ENCODE data around the gene MYH1.

Gene MYH1

DNA sequence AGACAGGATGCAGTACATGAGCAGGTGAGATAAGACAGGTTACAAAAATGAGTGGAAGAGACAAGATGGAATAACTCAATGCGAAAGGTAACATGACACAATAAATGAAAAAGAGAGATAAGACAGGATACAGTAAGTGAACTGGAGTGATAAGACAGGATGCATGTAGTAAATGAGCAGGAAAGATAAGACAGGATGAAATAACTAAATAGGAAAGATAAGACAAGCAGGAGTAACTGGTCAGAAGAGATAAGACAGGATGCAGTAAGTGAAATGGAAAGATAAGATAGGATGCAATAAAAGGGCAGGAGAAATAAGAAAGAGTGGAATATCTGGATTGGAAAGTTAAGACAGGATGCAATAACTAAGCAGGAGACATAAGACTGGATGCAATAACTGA, 40.6 kb downstream of the MYH1 start:
- Histone ChIP-seq H3K36me3 (no peaks in the 10 kb centered on the region), H3K4me3 (ENCODE audit: low read depth in 1 of 2, low read length in 1 of 2) (no peak overlapping the region), H3K27ac (no peak overlapping the region), H3K9me3 (no peaks in the 10 kb centered on the region), H3K4me1 (ENCODE audit: control insufficient read depth in 1 of 2, insufficient read depth in 1 of 2, low read depth in 1 of 2, low read length in 1 of 2) (no peaks in the 10 kb centered on the region), H3K27me3 (peaks cover 9% of the 10 kb centered on the region)
- TF ChIP-seq, protein P1, sequence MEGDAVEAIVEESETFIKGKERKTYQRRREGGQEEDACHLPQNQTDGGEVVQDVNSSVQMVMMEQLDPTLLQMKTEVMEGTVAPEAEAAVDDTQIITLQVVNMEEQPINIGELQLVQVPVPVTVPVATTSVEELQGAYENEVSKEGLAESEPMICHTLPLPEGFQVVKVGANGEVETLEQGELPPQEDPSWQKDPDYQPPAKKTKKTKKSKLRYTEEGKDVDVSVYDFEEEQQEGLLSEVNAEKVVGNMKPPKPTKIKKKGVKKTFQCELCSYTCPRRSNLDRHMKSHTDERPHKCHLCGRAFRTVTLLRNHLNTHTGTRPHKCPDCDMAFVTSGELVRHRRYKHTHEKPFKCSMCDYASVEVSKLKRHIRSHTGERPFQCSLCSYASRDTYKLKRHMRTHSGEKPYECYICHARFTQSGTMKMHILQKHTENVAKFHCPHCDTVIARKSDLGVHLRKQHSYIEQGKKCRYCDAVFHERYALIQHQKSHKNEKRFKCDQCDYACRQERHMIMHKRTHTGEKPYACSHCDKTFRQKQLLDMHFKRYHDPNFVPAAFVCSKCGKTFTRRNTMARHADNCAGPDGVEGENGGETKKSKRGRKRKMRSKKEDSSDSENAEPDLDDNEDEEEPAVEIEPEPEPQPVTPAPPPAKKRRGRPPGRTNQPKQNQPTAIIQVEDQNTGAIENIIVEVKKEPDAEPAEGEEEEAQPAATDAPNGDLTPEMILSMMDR (IDR thresholded peaks at IDR 0.05) = no peak

DNA sequence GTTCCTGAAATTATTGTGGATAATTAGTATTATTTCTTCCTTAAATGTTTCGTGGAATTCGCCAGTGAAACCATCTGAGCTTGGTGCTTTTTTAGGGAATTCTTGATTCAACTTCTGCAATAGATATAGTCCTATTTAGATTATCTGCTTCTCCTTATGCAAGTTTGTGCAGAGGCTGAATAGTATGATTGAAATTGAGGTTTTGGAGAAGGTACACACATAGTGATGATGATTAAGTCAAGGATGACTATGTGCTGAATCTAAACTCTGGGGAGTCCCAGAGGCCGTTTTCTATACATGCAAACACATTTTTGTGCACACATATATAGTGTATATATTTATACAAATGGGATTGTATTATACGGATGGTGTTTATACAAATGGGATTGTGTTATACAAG, 43.8 kb downstream of the MYH1 start:
- H3K9me3 ChIP-seq = no peaks in the 10 kb centered on the region
- H3K4me3 ChIP-seq (ENCODE audit: low read depth in 1 of 2, low read length in 1 of 2) = no peak overlapping the region
- peaks cover 9% of the 10 kb centered on the region for H3K27me3 ChIP-seq
- no peaks in the 10 kb centered on the region for H3K36me3 ChIP-seq
- no peaks in the 10 kb centered on the region for H3K4me1 ChIP-seq (ENCODE audit: control insufficient read depth in 1 of 2, insufficient read depth in 1 of 2, low read depth in 1 of 2, low read length in 1 of 2)
- TF ChIP-seq, protein P1 (IDR thresholded peaks at IDR 0.05) = no peak
- H3K27ac ChIP-seq = no peak overlapping the region

DNA sequence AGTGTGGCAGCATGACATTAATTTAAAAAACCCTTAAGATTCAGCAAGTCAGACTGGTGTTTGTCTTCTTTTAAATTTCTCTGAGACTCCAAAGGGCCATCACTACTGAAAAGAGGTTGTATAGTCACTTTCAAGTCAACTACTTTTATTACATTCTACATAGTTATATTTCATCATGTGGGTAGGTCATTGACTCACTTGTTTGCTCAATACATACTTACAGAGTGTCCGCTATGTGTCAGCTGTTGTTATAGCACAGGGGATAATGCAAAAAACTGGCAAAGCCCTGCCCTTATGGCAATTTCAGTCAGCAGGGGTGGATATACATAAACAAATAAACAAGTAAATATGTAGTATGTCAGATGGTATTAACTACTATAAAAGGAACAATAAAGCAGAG, 46.5 kb downstream of the MYH1 start:
- H3K27ac ChIP-seq = no peak overlapping the region
- no peaks in the 10 kb centered on the region for H3K9me3 ChIP-seq
- no peak overlapping the region for H3K4me3 ChIP-seq (ENCODE audit: low read depth in 1 of 2, low read length in 1 of 2)
- no peaks in the 10 kb centered on the region for H3K4me1 ChIP-seq (ENCODE audit: control insufficient read depth in 1 of 2, insufficient read depth in 1 of 2, low read depth in 1 of 2, low read length in 1 of 2)
- H3K27me3 ChIP-seq = peaks cover 9% of the 10 kb centered on the region
- TF ChIP-seq, protein P1 (IDR thresholded peaks at IDR 0.05) = no peak
- H3K36me3 ChIP-seq = no peaks in the 10 kb centered on the region

DNA sequence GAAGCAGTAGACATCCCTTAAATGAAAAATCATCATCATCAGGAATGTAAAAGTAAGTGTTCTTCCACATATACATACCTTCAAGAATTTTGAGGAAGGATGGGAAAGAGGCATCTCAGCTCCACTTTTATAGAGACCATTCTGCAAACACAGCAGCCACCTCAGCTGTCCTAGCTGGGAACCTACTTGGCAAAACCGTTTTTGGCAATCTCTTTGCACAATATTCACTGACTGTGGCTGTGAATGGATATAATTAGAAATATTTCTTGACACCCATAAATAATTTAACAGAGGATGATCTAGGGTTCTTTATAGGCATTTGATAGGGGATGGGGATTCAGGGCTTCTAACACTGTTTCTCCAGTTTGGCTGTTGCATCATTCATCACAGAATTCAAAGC, 48.9 kb downstream of the MYH1 start, which contains the start of gene MYH4:
Gene MYH4 (minus strand): TSS at position 101 of the 400 bp plus-strand sequence. CDS start 2,814 bp downstream, outside the sequence.
- Histone ChIP-seq H3K27me3 (peaks cover 9% of the 10 kb centered on the region), H3K27ac (no peak within 1 kb of the TSS), H3K4me3 (ENCODE audit: low read depth in 1 of 2, low read length in 1 of 2) (no peak within 1 kb of the TSS), H3K4me1 (ENCODE audit: control insufficient read depth in 1 of 2, insufficient read depth in 1 of 2, low read depth in 1 of 2, low read length in 1 of 2) (no peaks in the 10 kb centered on the region), H3K9me3 (no peaks in the 10 kb centered on the region), H3K36me3 (no peaks in the 10 kb centered on the region)
- TF ChIP-seq, protein P1 (IDR thresholded peaks at IDR 0.05) = no peak

DNA sequence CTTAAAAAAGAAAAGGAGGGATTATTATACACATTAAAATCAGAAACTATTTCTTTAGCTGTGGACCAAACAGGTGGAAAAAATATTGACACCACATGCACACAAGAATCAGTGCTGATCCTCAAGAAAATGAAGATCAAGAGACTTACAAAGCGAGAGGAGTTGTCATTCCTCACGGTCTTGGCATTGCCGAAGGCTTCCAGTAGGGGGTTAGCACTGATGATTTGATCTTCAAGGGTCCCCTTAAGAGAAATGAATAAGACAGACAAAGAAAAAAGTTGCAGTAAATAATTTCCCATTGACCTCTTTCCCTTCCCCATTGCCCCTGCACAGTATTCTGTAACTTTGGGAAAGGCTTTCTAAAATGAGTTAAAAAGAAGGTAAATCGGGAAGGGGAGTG, 54.9 kb downstream of the MYH1 start:
- Histone ChIP-seq H3K27me3 (no peaks in the 10 kb centered on the region), H3K4me3 (ENCODE audit: low read depth in 1 of 2, low read length in 1 of 2) (no peak overlapping the region), H3K9me3 (no peaks in the 10 kb centered on the region), H3K27ac (no peak overlapping the region), H3K36me3 (no peaks in the 10 kb centered on the region), H3K4me1 (ENCODE audit: control insufficient read depth in 1 of 2, insufficient read depth in 1 of 2, low read depth in 1 of 2, low read length in 1 of 2) (no peaks in the 10 kb centered on the region)
- TF ChIP-seq, protein P1 (IDR thresholded peaks at IDR 0.05) = no peak

DNA sequence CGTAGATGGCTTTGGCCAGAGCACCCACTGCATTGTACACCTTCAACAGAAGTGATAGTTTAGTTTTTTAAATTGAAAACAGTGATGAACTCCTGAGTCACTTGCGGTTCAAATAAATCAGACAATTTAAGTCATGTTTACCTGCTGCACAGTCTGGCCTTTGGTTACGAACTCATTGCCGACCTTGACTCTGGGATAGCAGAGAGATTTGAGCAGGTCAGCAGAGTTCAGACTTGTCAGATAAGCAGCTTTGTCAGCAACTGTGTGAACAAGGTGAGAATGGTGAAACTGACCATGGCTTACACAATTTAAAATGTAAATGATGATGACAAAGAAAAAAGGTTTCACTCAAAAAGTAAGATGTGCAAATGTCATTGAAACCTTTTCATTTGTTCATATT, 58.3 kb downstream of the MYH1 start:
- no peaks in the 10 kb centered on the region for H3K36me3 ChIP-seq
- TF ChIP-seq, protein P1 (IDR thresholded peaks at IDR 0.05) = no peak
- H3K4me3 ChIP-seq (ENCODE audit: low read depth in 1 of 2, low read length in 1 of 2) = no peak overlapping the region
- peaks cover 5% of the 10 kb centered on the region for H3K27me3 ChIP-seq
- H3K27ac ChIP-seq = no peak overlapping the region
- no peaks in the 10 kb centered on the region for H3K9me3 ChIP-seq
- H3K4me1 ChIP-seq (ENCODE audit: control insufficient read depth in 1 of 2, insufficient read depth in 1 of 2, low read depth in 1 of 2, low read length in 1 of 2) = no peaks in the 10 kb centered on the region

Data from neutrophil (primary cell).